Measurements from ENCODE around the gene VCL. TPM values are rescaled to one million over a fixed set of nuclear protein-coding genes. Genes with fewer than 3 reads are reported as not detected.

Gene VCL
- polyA plus RNA-seq, 2 donors = 25.0 to 41.4 TPM

DNA sequence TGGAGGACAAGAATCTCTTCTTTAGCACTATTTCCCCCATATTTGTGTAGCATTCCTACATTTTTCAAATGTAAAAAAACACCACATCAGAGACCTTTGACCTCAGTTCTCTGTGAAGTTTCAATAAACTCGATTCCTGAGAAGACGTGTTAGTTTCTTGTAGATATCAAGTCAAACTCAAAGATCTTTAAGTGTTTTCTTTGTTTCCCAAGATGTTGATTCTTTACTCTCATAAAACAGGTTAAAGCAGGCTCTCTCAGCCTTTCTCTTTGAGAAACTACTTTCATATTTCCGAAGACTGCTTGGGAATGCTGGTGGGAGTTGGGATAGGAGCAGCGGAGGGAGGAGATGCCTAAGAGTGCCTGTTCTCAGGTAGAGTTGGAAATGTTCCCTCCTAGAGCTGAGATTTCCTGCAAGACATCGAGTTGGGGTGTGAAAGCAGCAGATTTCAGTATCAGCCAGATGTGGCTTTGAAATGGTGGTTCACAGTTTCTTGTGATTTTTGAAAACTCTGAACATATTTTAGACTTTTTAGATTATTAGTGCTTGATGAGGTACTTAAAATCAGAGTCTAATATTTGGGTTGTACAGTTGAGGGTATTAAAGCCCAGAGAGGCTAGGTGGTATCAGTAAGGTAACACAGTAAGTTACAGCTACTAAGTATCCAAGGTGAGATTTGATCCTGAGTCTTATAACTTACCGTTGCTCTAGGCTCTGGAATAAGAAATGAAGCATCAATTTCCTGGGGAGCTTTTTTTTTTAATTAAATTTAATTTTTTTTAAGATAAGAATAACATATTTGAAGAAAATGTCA lies 167.0 kb downstream of the VCL start:
- Histone ChIP-seq H3K27ac (ENCODE audit: low read depth in 2 of 2, low read length in 1 of 2) (no peak overlapping the region), H3K36me3 (ENCODE audit: control insufficient read depth in 2 of 2, insufficient read depth in 2 of 2, low read length in 1 of 2) (no peaks in the 10 kb centered on the region), H3K9me3 (ENCODE audit: control insufficient read depth in 2 of 2, insufficient read depth in 1 of 2, low read depth in 1 of 2, low read length in 1 of 2) (no peaks in the 10 kb centered on the region), H3K4me3 (ENCODE audit: low read depth in 1 of 2, low read length in 2 of 2) (no peak overlapping the region), H3K27me3 (ENCODE audit: control insufficient read depth in 1 of 2, insufficient read depth in 2 of 2, low read length in 2 of 2) (no peaks in the 10 kb centered on the region), H3K4me1 (ENCODE audit: control insufficient read depth in 2 of 2, insufficient read depth in 2 of 2, low read length in 1 of 2) (peaks cover 2 to 3% of the 10 kb centered on the region in 2 donors)
- WGBS, 2 donors = 65 to 68% methylated on average over 6 of the region's 6 CpGs

- H3K9me3 ChIP-seq (ENCODE audit: control insufficient read depth in 2 of 2, insufficient read depth in 1 of 2, low read depth in 1 of 2, low read length in 1 of 2) = no peaks in the 10 kb centered on the region
- H3K4me1 ChIP-seq (ENCODE audit: control insufficient read depth in 2 of 2, insufficient read depth in 2 of 2, low read length in 1 of 2) = peaks cover 0 to under 1% of the 10 kb centered on the region in 2 donors
- 47 to 50% methylated on average over 2 of the region's 2 CpGs for WGBS, 2 donors
- no peaks in the 10 kb centered on the region for H3K36me3 ChIP-seq (ENCODE audit: control insufficient read depth in 2 of 2, insufficient read depth in 2 of 2, low read length in 1 of 2)
- no peaks in the 10 kb centered on the region for H3K27me3 ChIP-seq (ENCODE audit: control insufficient read depth in 1 of 2, insufficient read depth in 2 of 2, low read length in 2 of 2)
- H3K4me3 ChIP-seq (ENCODE audit: low read depth in 1 of 2, low read length in 2 of 2) = no peak overlapping the region
- no peak overlapping the region for H3K27ac ChIP-seq (ENCODE audit: low read depth in 2 of 2, low read length in 1 of 2)
Observed at GRCh38 chr10:74165530-74165901, 167.6 kb downstream of the VCL start.

DNA sequence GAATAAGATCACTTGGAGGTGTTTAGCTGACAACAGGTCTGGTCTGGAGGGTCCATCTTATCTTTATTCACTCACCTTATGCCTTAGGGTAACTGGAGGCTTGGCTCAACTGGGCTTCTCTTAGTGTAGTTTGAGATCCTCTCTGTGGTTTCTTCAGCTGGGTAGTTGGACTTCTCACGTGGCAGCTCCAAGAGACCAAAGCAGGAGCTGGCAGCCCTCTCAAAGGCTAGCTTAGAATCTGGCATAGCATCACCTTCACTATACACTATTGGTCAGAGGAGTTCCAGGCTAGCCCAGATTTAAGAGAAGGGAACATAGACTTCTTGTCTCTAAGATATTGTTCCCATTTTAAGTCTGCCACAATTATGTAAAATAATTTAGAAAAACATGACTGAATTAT lies 169.5 kb downstream of the VCL start:
- WGBS, 2 donors = 50 to 54% methylated on average over 1 of the region's 1 CpG
- Histone ChIP-seq H3K36me3 (ENCODE audit: control insufficient read depth in 2 of 2, insufficient read depth in 2 of 2, low read length in 1 of 2) (no peaks in the 10 kb centered on the region), H3K27ac (ENCODE audit: low read depth in 2 of 2, low read length in 1 of 2) (no peak overlapping the region), H3K9me3 (ENCODE audit: control insufficient read depth in 2 of 2, insufficient read depth in 1 of 2, low read depth in 1 of 2, low read length in 1 of 2) (no peaks in the 10 kb centered on the region), H3K4me1 (ENCODE audit: control insufficient read depth in 2 of 2, insufficient read depth in 2 of 2, low read length in 1 of 2) (no peaks in the 10 kb centered on the region), H3K27me3 (ENCODE audit: control insufficient read depth in 1 of 2, insufficient read depth in 2 of 2, low read length in 2 of 2) (no peaks in the 10 kb centered on the region), H3K4me3 (ENCODE audit: low read depth in 1 of 2, low read length in 2 of 2) (no peak overlapping the region)

Other genes with a start within 250 kb of the VCL start
- 10 to 100 TPM; 53.5 to 63.5 TPM for gene CHCHD1, start 216.1 kb upstream of the VCL start, polyA plus RNA-seq
- 100 to 1,000 TPM; 109 to 156 TPM for gene ZSWIM8, start 212.5 kb upstream of the VCL start, polyA plus RNA-seq
- gene NDST2, start 186.5 kb upstream of the VCL start, polyA plus RNA-seq = 10 to 100 TPM; 13.5 to 14.9 TPM
- gene CAMK2G, start 123.6 kb upstream of the VCL start, polyA plus RNA-seq = 10 to 100 TPM; 16.1 to 25.3 TPM
- gene PLAU, start 87.0 kb upstream of the VCL start, polyA plus RNA-seq = 10 to 100 TPM in 1 of 2 donors, 1 to 10 TPM in 1; 7.0 to 13.7 TPM
- 10 to 100 TPM in 1 of 2 donors, 1 to 10 TPM in 1; 7.1 to 13.4 TPM for gene AP3M1, start 152.7 kb downstream of the VCL start, polyA plus RNA-seq
- 10 to 100 TPM; 27.3 to 45.2 TPM for gene ADK, start 153.1 kb downstream of the VCL start, polyA plus RNA-seq